Chondrocyte (in vitro differentiated cells): ENCODE data around the gene TNS2. TPM values are rescaled to one million over a fixed set of nuclear protein-coding genes. Genes with fewer than 3 reads are reported as not detected.

Source experiments
- DNase-seq: peaks from one replicate; pipeline ENCODE4 v3.0.0; 2021; ENCODE audit warnings: mixed read lengths, low spot score
- H3K27ac Mint-ChIP-seq: one replicate; pipeline ENCODE4 v1.8.0; 2021; ENCODE audit warnings: mild to moderate bottlenecking, moderate library complexity, mixed read lengths; ENCODE audit not compliant: unreplicated experiment
- H3K27me3 Mint-ChIP-seq: 2 replicates; pipeline ENCODE4 v1.8.0; 2021; ENCODE audit warnings: low read depth, mixed read lengths
- H3K36me3 Mint-ChIP-seq: 2 replicates; pipeline ENCODE4 v1.8.0; 2021; ENCODE audit warnings: low read depth, mixed read lengths
- H3K4me1 Mint-ChIP-seq: 2 replicates; pipeline ENCODE4 v1.8.0; 2021; ENCODE audit warnings: low read depth, mild to moderate bottlenecking, mixed read lengths
- H3K4me3 Mint-ChIP-seq: one replicate; pipeline ENCODE4 v1.8.0; 2021; ENCODE audit warnings: mild to moderate bottlenecking, moderate library complexity, mixed read lengths; ENCODE audit not compliant: unreplicated experiment
- H3K9me3 Mint-ChIP-seq: 2 replicates; pipeline ENCODE4 v1.8.0; 2021; ENCODE audit warnings: low read depth, mixed read lengths
- CTCF ChIP-seq: fragments of 200-600 bp; sonication (generic); IDR thresholded peaks from 2 replicates; pipeline ENCODE4 v1.5.0; 2021; ENCODE audit warnings: antibody characterized with exemption, mild to moderate bottlenecking, moderate library complexity
- total RNA-seq: library from RNA; stranded (reverse); gene quantifications from 3 replicates; pipeline ENCODE4 v1.2.1, GENCODE V29; 2021

TNS2 gene
- total RNA-seq, 1 donor from 2014 or later, result 104 TPM

- H3K27me3 Mint-ChIP-seq, result no peaks in the 10 kb centered on the region
- no peaks in the 10 kb centered on the region for H3K9me3 Mint-ChIP-seq
- H3K36me3 Mint-ChIP-seq, result peaks cover 28% of the 10 kb centered on the region
Observed at GRCh38 chr12:53059434-53060063, 9.7 kb downstream of the TNS2 start.

GRCh38 chr12:53060064-53060720 lies 10.3 kb downstream of the TNS2 start:
- peak; percentile 80 for DNase-seq
- Mint-ChIP-seq H3K4me3 (no peak overlapping the region), H3K27ac (peak overlapping the region; percentile 32), H3K4me1 (peaks cover 74% of the 10 kb centered on the region), H3K27me3 (no peaks in the 10 kb centered on the region), H3K9me3 (no peaks in the 10 kb centered on the region), H3K36me3 (peaks cover 30% of the 10 kb centered on the region)
- no peak for TF ChIP-seq CTCF

More at GRCh38 chr12:53059434-53060063, 9.7 kb downstream of the TNS2 start:
- Mint-ChIP-seq H3K4me3 (no peak overlapping the region), H3K27ac (peak overlapping the region; percentile 32), H3K4me1 (peaks cover 72% of the 10 kb centered on the region)
- no peak for TF ChIP-seq CTCF
- peak; percentile 70 for DNase-seq

GRCh38 chr12:53060721-53061276 lies 10.9 kb downstream of the TNS2 start:
- TF ChIP-seq CTCF, result no peak
- Mint-ChIP-seq H3K27me3 (no peaks in the 10 kb centered on the region), H3K9me3 (no peaks in the 10 kb centered on the region), H3K4me3 (no peak overlapping the region), H3K27ac (peak overlapping the region; percentile 97), H3K4me1 (peaks cover 74% of the 10 kb centered on the region), H3K36me3 (peaks cover 27% of the 10 kb centered on the region)
- peak; percentile 84 for DNase-seq

GRCh38 chr12:53061404-53062010 lies 11.6 kb downstream of the TNS2 start:
- Mint-ChIP-seq H3K9me3 (no peaks in the 10 kb centered on the region), H3K36me3 (peaks cover 31% of the 10 kb centered on the region), H3K4me1 (peaks cover 75% of the 10 kb centered on the region), H3K27ac (peak overlapping the region; percentile 97), H3K4me3 (no peak overlapping the region), H3K27me3 (no peaks in the 10 kb centered on the region)
- peak; percentile 83 for DNase-seq
- peak; percentile 48 for TF ChIP-seq CTCF
